Measurements from ENCODE around the gene CACNA1D.

The CACNA1D gene

GRCh38 chr3:53813229-53813628 lies 318.8 kb downstream of the CACNA1D start:
- DNase-seq, result no peak

GRCh38 chr3:53813876-53814275 lies 319.5 kb downstream of the CACNA1D start:
- no peak for DNase-seq

- no peak for DNase-seq
Observed at GRCh38 chr3:53815067-53815466, 320.7 kb downstream of the CACNA1D start.

GRCh38 chr3:53815651-53816050 lies 321.2 kb downstream of the CACNA1D start:
- DNase-seq, result no peak

GRCh38 chr3:53816425-53816824 lies 322.0 kb downstream of the CACNA1D start:
- DNase-seq, result no peak

- DNase-seq, result no peak
Observed at GRCh38 chr3:53817211-53817610, 322.8 kb downstream of the CACNA1D start.

- DNase-seq, result no peak
Observed at GRCh38 chr3:53817809-53818208, 323.4 kb downstream of the CACNA1D start.

- DNase-seq, result no peak
Observed at GRCh38 chr3:53818221-53819162, 324.1 kb downstream of the CACNA1D start.

- no peak for DNase-seq
Observed at GRCh38 chr3:53819163-53819868, 324.9 kb downstream of the CACNA1D start.

GRCh38 chr3:53820084-53820483 lies 325.7 kb downstream of the CACNA1D start:
- no peak for DNase-seq

GRCh38 chr3:53820756-53821580 lies 326.6 kb downstream of the CACNA1D start:
- DNase-seq, result no peak

GRCh38 chr3:53821631-53822121 lies 327.3 kb downstream of the CACNA1D start:
- DNase-seq, result no peak

- no peak for DNase-seq
Observed at GRCh38 chr3:53822331-53822741, 327.9 kb downstream of the CACNA1D start.

GRCh38 chr3:53823026-53823955 lies 328.9 kb downstream of the CACNA1D start:
- no peak for DNase-seq

- no peak for DNase-seq
Observed at GRCh38 chr3:53823956-53824657, 329.7 kb downstream of the CACNA1D start.

GRCh38 chr3:53824795-53825194 lies 330.4 kb downstream of the CACNA1D start:
- DNase-seq, result no peak

GRCh38 chr3:53826048-53826447 lies 331.6 kb downstream of the CACNA1D start:
- DNase-seq, result no peak

- DNase-seq, result no peak
Observed at GRCh38 chr3:53828581-53828980, 334.2 kb downstream of the CACNA1D start.

GRCh38 chr3:53829605-53830004 lies 335.2 kb downstream of the CACNA1D start:
- no peak for DNase-seq

GRCh38 chr3:53830944-53831343 lies 336.5 kb downstream of the CACNA1D start:
- no peak for DNase-seq

- no peak for DNase-seq
Observed at GRCh38 chr3:53833053-53833645, 338.7 kb downstream of the CACNA1D start.

Measured in activated naive CD4-positive, alpha-beta T cell treated with Interleukin-2 at 50 U/mL for 16 hours (primary cell).